A549 (cell line): ENCODE data around the gene SLC3A2.

Source experiments
- CTCF ChIP-seq: fragments of >200 bp; sonication (Bioruptor Twin); formaldehyde crosslinking; IDR thresholded peaks from 3 replicates; pipeline ENCODE4 v1.5.1; 2016
- ESRRA ChIP-seq: fragments of 150-350 bp; IDR thresholded peaks from 2 replicates; pipeline ENCODE4 v1.6.1; 2014; ENCODE audit warnings: mild to moderate bottlenecking, low read length, borderline replicate concordance
- MAX ChIP-seq: IDR thresholded peaks from 2 replicates; pipeline ENCODE4 v1.6.1; 2012

GRCh38 chr11:62902932-62903331 lies 22.2 kb downstream of the SLC3A2 start:
- TF ChIP-seq CTCF = no peak
- TF ChIP-seq MAX = no peak
- TF ChIP-seq ESRRA = no peak
